Measurements from ENCODE around the gene CYP46A1. TPM values are rescaled to one million over a fixed set of nuclear protein-coding genes. Genes with fewer than 3 reads are reported as not detected.

Gene CYP46A1
- total RNA-seq (1 to 10 TPM in 6 of 9 donors, under 1 TPM in 3; 0.67 to 3.2 (median 2.1) TPM), polyA plus RNA-seq (1 to 10 TPM; 1.6 to 5.9 (median 3.0) TPM)
- long read RNA-seq, donor 1, result 0 reads
- long read RNA-seq, donor 2, result 0 reads
- long read RNA-seq, donor 3, result 0 reads
- long read RNA-seq, donor 4, partial matches to known transcripts, result 0 of 1 reads
- long read RNA-seq, donor 4, other reads (novel, unspliced or antisense), result 1 of 1 reads
- long read RNA-seq, donor 5, transcript CYP46A1-201 (15 exons, 2,181 nt), result major isoform, 5 of 7 reads
- long read RNA-seq, donor 5, partial matches to known transcripts, result 0 of 7 reads
- long read RNA-seq, donor 5, other reads (novel, unspliced or antisense), result 2 of 7 reads
- long read RNA-seq, donor 6, partial matches to known transcripts, result 1 of 2 reads
- long read RNA-seq, donor 6, other reads (novel, unspliced or antisense), result 0 of 2 reads
- long read RNA-seq, donor 7, result 0 reads
- long read RNA-seq, donor 8, result 0 reads
- long read RNA-seq, donor 9, result 0 reads
- long read RNA-seq, donor 10, result 0 reads

DNA sequence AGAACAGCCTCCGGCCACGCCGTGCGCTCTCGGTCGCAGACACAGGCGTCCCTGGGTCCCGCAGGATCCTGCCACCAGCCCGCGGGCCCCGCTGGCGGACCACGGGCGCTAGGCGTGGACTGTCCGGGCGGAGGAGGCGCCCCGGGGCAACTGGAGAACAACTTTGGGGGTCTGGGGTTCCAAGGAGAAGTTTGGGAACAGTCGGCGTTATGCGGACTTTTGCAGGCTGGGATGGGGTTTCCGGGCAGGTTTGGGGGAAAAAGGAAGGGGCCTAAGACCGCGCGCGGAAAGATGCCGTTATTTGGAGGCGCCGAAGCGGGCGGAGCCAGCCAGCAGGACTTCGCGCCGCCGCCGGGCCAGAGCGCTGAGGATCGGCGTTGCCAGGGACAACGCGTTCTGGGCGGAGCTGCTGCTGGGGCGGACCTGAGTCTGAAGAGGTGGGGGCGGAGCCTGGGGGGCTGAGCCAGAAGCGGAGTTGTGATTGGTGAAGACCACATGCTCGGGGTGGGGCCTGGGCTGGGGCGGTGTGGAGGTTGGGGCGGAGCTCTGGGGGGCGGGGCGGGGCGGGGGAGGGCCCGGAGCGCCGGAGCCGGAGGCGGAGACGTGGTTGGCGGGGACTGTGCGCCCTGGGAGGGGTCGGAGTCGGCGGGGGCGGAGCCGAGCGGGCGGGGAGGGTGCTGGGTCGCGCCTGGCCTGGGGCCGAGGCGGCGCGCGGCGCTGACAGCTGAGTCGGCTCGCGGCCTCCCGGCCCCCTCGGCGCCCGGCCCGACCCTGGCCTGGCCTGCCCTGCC, at the start of gene CYP46A1:
CYP46A1 (plus strand) TSS at position 680 of the 791 bp plus-strand sequence. CDS start 120 bp downstream, outside the sequence.
- DNase-seq, result peak; percentile 100
- Histone ChIP-seq H3K36me3 (replicated peaks in 1 of 2) (no peaks in the 10 kb centered on the region), H3K4me1 (replicated peaks in 1 of 2) (peaks cover 9 to 12% of the 10 kb centered on the region in 2 donors), H3K27me3 (no peaks in the 10 kb centered on the region), H3K9me3 (replicated peaks in 1 of 3) (no peaks in the 10 kb centered on the region), H3K4me3 (peak within 1 kb of the TSS; percentile 77 to 94 (median 88)), H3K27ac (peak within 1 kb of the TSS in 4 of 5 donors; percentile 78 to 91 (median 86))
- WGBS, 4 donors, result 0 to 1% (median 0%) methylated on average over 32 to 83 of the region's 83 CpGs
- intact Hi-C loops (cut with DNase I), result loop anchor here in 1 of 2 donors (5.0 kb wide), 1 partner anchor 198 kb away; no protein-coding TSS in a partner anchor
- TF ChIP-seq, protein P1, sequence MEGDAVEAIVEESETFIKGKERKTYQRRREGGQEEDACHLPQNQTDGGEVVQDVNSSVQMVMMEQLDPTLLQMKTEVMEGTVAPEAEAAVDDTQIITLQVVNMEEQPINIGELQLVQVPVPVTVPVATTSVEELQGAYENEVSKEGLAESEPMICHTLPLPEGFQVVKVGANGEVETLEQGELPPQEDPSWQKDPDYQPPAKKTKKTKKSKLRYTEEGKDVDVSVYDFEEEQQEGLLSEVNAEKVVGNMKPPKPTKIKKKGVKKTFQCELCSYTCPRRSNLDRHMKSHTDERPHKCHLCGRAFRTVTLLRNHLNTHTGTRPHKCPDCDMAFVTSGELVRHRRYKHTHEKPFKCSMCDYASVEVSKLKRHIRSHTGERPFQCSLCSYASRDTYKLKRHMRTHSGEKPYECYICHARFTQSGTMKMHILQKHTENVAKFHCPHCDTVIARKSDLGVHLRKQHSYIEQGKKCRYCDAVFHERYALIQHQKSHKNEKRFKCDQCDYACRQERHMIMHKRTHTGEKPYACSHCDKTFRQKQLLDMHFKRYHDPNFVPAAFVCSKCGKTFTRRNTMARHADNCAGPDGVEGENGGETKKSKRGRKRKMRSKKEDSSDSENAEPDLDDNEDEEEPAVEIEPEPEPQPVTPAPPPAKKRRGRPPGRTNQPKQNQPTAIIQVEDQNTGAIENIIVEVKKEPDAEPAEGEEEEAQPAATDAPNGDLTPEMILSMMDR (IDR thresholded peaks at IDR 0.05), result peak in 1 of 6 experiments; percentile 19
- TF ChIP-seq POLR2A (IDR thresholded peaks at IDR 0.05), result no peak

DNA sequence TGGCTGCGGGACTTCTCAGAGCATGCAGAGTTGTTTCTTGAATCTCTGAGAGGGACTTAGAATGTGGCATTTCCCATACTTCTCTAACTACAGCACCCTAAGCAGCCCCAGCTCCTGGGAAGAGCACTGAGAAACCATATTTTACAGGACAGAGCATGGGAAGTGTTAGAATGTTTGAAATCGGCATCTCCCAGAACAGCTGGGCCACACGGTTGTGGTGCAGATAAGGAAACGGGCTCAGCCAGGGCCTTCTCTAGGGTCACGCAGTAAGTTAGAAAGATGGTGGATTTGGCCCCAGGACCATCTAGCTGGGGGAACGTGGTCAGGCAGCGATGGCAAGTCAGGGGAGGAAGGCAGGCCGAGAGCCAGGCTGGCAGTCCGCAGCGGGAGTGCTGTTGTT, 49.7 kb upstream of the CYP46A1 start:
- no peak for DNase-seq
- intact Hi-C loops (cut with DNase I), result loop anchor here in 1 of 2 donors (5.0 kb wide), 1 partner anchor 117 kb away; no protein-coding TSS in a partner anchor
- TF ChIP-seq, protein P1 (IDR thresholded peaks at IDR 0.05), result no peak
- no peak for TF ChIP-seq POLR2A (IDR thresholded peaks at IDR 0.05)
- Histone ChIP-seq H3K27me3 (no peaks in the 10 kb centered on the region), H3K4me1 (replicated peaks in 1 of 2) (no peaks in the 10 kb centered on the region), H3K27ac (no peak overlapping the region), H3K4me3 (no peak overlapping the region), H3K9me3 (replicated peaks in 1 of 3) (no peaks in the 10 kb centered on the region), H3K36me3 (replicated peaks in 1 of 2) (no peaks in the 10 kb centered on the region)
- 74 to 91% (median 85%) methylated on average over 10 of the region's 10 CpGs for WGBS, 4 donors

DNA sequence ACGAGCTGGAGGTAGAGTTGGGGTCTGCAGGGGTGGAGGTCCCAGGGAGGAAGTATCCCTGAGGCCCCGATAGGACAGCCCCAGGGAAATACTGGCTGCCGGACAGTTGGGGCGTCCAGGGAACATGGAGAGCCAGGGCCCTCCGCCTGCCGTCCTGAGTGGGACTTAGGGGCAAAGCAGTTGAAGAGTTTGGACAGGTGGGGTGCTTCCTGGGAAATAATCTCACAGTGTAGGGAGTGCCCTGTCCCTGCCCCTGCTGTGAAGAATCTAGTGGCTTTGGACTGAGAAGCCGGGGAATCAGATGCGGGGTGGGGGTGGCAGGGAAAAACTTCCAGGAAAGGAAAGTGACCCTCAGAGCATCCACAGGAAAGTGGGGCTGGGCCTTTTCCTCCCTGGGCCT, 49.0 kb upstream of the CYP46A1 start:
- TF ChIP-seq, protein P1 (IDR thresholded peaks at IDR 0.05), result no peak
- no peak for TF ChIP-seq POLR2A (IDR thresholded peaks at IDR 0.05)
- Histone ChIP-seq H3K4me1 (replicated peaks in 1 of 2) (no peaks in the 10 kb centered on the region), H3K36me3 (replicated peaks in 1 of 2) (no peaks in the 10 kb centered on the region), H3K4me3 (no peak overlapping the region), H3K27me3 (no peaks in the 10 kb centered on the region), H3K9me3 (replicated peaks in 1 of 3) (no peaks in the 10 kb centered on the region), H3K27ac (no peak overlapping the region)
- DNase-seq, result no peak
- 79 to 82% (median 81%) methylated on average over 6 to 8 of the region's 8 CpGs for WGBS, 4 donors
- intact Hi-C loops (cut with DNase I), result no loop called here

DNA sequence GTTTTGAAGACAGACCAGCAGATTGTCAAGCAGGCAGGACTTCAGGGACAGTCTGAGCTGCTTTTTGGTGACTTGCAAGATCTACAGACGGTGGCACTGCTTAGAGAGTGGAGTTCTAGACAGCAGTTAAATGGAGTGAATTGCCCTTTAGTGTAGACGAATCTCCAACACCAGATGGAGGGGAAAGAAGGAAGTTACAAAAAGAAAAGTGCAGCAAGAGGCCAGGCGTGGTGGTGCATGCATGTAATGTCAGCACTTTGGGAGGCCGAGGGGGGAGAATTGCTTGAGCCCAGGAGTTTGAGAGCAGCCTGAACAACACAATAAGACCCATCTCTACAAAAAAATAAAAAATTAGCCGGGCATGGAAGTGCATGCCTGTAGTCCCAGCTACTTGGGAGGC, 47.6 kb upstream of the CYP46A1 start:
- no peak for DNase-seq

More for the DNA sequence above, 47.6 kb upstream of the CYP46A1 start:
- Histone ChIP-seq H3K27ac (no peak overlapping the region), H3K9me3 (replicated peaks in 1 of 3) (no peaks in the 10 kb centered on the region), H3K4me1 (replicated peaks in 1 of 2) (no peaks in the 10 kb centered on the region), H3K4me3 (no peak overlapping the region), H3K36me3 (replicated peaks in 1 of 2) (no peaks in the 10 kb centered on the region), H3K27me3 (no peaks in the 10 kb centered on the region)
- TF ChIP-seq POLR2A (IDR thresholded peaks at IDR 0.05), result no peak
- TF ChIP-seq, protein P1 (IDR thresholded peaks at IDR 0.05), result no peak
- intact Hi-C loops (cut with DNase I), result no loop called here
- 66 to 78% (median 73%) methylated on average over 5 of the region's 5 CpGs for WGBS, 4 donors
